Uterus (tissue), 4 donors: ENCODE data around the gene CLIP2. TPM values are rescaled to one million over a fixed set of nuclear protein-coding genes. Genes with fewer than 3 reads are reported as not detected.

Source experiments
- DNase-seq, 2 donors: peaks; one replicate each; pipeline ENCODE4 v3.0.0-alpha.2; 2019 to 2020
- H3K27ac ChIP-seq, 2 donors: fragments of 200-600 bp; sonication (generic); 1 replicate in 1 of 2; 2 replicates in 1 of 2; pipeline ENCODE4 v1.5.1; 2016 to 2018
- H3K27me3 ChIP-seq, 2 donors: fragments of 200-600 bp; sonication (generic); one replicate each; pipeline ENCODE4 v1.5.1; 2018 to 2019; ENCODE audit warnings: control low read depth in 1 of 2
- H3K36me3 ChIP-seq, 2 donors: fragments of 200-600 bp; sonication (generic); one replicate each; pipeline ENCODE4 v1.5.1; 2019; ENCODE audit warnings: control low read depth in 1 of 2
- H3K4me1 ChIP-seq, 2 donors: fragments of 200-600 bp; sonication (generic); one replicate each; pipeline ENCODE4 v1.5.1; 2018 to 2019; ENCODE audit warnings: control low read depth in 1 of 2
- H3K4me3 ChIP-seq, 2 donors: fragments of 200-600 bp; sonication (generic); 1 replicate in 1 of 2; 2 replicates in 1 of 2; pipeline ENCODE4 v1.5.1; 2018 to 2019; ENCODE audit warnings: mild to moderate bottlenecking in 1 of 2
- H3K9me3 ChIP-seq, 2 donors: fragments of 200-600 bp; sonication (generic); one replicate each; pipeline ENCODE4 v1.5.1; 2019; ENCODE audit warnings: control low read depth in 1 of 2
- POLR2A ChIP-seq, 2 donors: fragments of 450-650 bp; IDR thresholded peaks; one replicate each; pipeline ENCODE4 v1.6.1; 2016; ENCODE audit warnings: antibody characterized with exemption in 2 of 2, mild to moderate bottlenecking in 1 of 2, moderate library complexity in 1 of 2
- intact Hi-C: fragments of 100-400 bp; cut with DNase I; formaldehyde crosslinking; loops from one replicate; pipeline ENCODE4 v1.15.1; 2023; ENCODE audit warnings: low total_unique reads
- total RNA-seq, 4 donors: library from RNA; depleted of rRNA in 3 of 4; stranded (reverse); fragments of >200 nt in 3 of 4; gene quantifications; one replicate each; pipeline versions ENCODE4 v1.1.0 to v1.2.4, GENCODE V29; 2014 to 2023
- TF ChIP-seq, protein P1 (sequence below), 4 experiments: fragments of 200-600 bp in 2 of 4; fragments of 450-650 bp in 2 of 4; sonication (generic) in 2 of 4; IDR thresholded peaks; one replicate each; pipeline ENCODE4 v1.5.1; 2016 to 2019; ENCODE audit warnings: antibody characterized with exemption in 4 of 4, mild to moderate bottlenecking in 2 of 4, moderate library complexity in 1 of 4
- donor health status: DM: yes; HTN: yes; CAD: no.

Gene CLIP2
- total RNA-seq, 4 donors from 2014 or later: 20.3 to 41.8 (median 28.4) TPM

DNA sequence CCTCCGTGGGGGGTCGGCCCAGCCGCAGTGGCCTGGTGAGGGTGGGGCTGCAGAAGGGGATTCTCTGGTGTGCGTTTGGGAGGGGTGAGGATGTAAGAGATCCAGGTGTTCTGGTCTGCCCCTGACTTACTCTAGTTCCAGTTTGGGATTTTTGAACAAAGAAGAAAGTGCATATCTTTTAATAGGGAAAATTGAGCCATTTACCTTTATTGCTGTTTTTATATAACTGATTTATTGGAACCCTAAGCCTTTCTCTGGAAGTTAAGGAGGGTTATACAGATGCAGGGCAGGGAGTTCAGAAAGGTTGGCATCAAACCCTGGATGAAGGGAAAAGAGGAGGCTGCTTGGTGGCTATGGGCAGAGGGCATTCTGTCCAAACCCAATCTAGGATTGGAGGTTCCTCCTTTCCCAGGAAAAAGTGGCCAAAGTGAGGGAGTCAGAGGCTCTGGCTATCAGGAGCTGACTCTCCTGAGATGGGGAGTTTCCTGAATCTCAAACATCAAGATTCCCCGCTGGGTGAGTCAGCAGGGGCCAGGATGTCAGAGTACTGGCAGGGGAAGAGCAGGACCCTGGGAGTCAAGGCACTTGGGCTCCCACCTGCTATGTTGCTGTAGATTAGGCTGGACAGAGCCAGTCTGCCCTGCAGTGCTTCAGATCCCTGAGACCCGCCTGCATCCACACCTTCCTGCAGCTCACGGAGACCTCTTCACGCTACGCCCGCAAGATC lies 67.5 kb downstream of the CLIP2 start:
- Histone ChIP-seq H3K4me3 (no peak overlapping the region), H3K36me3 (no peaks in the 10 kb centered on the region), H3K4me1 (no peaks in the 10 kb centered on the region), H3K9me3 (peaks cover 0 to 9% of the 10 kb centered on the region in 2 donors), H3K27me3 (no peaks in the 10 kb centered on the region), H3K27ac (no peak overlapping the region)
- intact Hi-C loops: no loop called here
- TF ChIP-seq, protein P1, sequence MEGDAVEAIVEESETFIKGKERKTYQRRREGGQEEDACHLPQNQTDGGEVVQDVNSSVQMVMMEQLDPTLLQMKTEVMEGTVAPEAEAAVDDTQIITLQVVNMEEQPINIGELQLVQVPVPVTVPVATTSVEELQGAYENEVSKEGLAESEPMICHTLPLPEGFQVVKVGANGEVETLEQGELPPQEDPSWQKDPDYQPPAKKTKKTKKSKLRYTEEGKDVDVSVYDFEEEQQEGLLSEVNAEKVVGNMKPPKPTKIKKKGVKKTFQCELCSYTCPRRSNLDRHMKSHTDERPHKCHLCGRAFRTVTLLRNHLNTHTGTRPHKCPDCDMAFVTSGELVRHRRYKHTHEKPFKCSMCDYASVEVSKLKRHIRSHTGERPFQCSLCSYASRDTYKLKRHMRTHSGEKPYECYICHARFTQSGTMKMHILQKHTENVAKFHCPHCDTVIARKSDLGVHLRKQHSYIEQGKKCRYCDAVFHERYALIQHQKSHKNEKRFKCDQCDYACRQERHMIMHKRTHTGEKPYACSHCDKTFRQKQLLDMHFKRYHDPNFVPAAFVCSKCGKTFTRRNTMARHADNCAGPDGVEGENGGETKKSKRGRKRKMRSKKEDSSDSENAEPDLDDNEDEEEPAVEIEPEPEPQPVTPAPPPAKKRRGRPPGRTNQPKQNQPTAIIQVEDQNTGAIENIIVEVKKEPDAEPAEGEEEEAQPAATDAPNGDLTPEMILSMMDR (IDR thresholded peaks at IDR 0.05): no peak
- no peak for TF ChIP-seq POLR2A (IDR thresholded peaks at IDR 0.05)
- no peak for DNase-seq

DNA sequence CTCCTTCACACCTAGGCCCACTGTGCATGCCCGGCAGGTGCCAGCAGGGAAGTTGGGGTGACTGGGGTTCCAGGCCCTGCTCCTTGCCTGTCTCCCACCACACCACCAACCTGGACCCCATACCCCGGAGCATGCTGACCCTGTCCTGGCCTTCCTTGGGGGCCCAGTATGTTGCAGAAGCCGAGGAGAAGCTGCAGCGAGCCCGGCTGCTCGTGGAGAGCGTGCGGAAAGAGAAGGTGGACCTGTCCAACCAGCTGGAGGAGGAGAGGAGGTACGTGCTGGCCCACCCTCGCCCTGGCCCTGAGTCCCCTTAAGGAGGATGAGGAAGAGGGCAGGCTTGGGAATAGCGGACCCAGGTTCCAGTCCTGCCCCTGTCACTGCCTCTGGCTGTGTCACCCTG lies 70.8 kb downstream of the CLIP2 start:
- H3K27me3 ChIP-seq: no peaks in the 10 kb centered on the region
- TF ChIP-seq POLR2A (IDR thresholded peaks at IDR 0.05): no peak
- TF ChIP-seq, protein P1 (IDR thresholded peaks at IDR 0.05): no peak
- no peaks in the 10 kb centered on the region for H3K4me1 ChIP-seq
- intact Hi-C loops: no loop called here
- peaks cover 0 to 9% of the 10 kb centered on the region in 2 donors for H3K9me3 ChIP-seq
- no peak for DNase-seq
- no peak overlapping the region for H3K4me3 ChIP-seq
- no peaks in the 10 kb centered on the region for H3K36me3 ChIP-seq
- no peak overlapping the region for H3K27ac ChIP-seq

DNA sequence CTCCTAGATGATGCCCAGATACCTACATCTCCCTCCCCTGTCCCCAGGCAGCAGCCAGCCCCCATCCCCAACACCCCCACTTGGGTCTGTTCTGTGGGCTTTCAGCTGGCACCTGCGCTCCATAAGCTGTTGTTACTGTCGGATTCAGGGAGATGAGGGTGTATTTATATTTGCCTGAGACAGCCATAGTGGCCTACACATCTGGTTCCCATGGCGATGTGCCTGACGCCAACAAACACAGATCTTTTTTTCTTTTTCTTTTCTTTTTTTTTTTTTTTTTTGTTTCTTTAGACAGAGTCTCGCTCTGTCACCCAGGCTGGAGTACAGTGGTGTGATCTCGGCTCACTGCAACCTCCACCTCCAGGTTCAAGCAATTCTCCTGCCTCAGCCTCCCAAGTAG lies 73.1 kb downstream of the CLIP2 start:
- no peak for DNase-seq
- TF ChIP-seq POLR2A (IDR thresholded peaks at IDR 0.05): no peak
- TF ChIP-seq, protein P1 (IDR thresholded peaks at IDR 0.05): no peak
- no peaks in the 10 kb centered on the region for H3K27me3 ChIP-seq
- intact Hi-C loops: no loop called here
- no peak overlapping the region for H3K4me3 ChIP-seq
- no peaks in the 10 kb centered on the region for H3K36me3 ChIP-seq
- H3K27ac ChIP-seq: no peak overlapping the region
- H3K9me3 ChIP-seq: no peaks in the 10 kb centered on the region
- H3K4me1 ChIP-seq: no peaks in the 10 kb centered on the region

DNA sequence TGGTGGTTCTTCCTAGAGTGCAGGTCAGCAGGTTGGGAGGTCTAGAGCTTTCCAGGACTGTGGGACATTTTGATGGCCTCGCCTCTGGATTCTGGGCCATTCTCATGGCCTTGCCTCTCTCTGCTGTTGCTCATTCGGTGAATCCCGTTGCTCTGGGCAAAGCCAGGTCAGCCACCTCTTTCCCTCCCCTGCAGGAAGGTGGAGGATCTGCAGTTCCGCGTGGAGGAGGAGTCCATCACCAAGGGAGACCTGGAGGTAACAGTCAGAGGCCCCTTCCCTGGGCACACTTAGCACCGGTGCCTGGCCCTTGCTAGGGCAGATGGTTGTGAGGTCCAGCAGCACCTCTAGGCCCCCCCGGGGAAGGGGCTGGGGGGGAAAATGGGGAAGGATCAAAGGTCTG lies 74.9 kb downstream of the CLIP2 start:
- intact Hi-C loops: no loop called here
- TF ChIP-seq POLR2A (IDR thresholded peaks at IDR 0.05): no peak
- TF ChIP-seq, protein P1 (IDR thresholded peaks at IDR 0.05): no peak
- Histone ChIP-seq H3K9me3 (no peaks in the 10 kb centered on the region), H3K36me3 (no peaks in the 10 kb centered on the region), H3K4me3 (no peak overlapping the region), H3K4me1 (no peaks in the 10 kb centered on the region), H3K27ac (no peak overlapping the region), H3K27me3 (no peaks in the 10 kb centered on the region)
- DNase-seq: no peak

DNA sequence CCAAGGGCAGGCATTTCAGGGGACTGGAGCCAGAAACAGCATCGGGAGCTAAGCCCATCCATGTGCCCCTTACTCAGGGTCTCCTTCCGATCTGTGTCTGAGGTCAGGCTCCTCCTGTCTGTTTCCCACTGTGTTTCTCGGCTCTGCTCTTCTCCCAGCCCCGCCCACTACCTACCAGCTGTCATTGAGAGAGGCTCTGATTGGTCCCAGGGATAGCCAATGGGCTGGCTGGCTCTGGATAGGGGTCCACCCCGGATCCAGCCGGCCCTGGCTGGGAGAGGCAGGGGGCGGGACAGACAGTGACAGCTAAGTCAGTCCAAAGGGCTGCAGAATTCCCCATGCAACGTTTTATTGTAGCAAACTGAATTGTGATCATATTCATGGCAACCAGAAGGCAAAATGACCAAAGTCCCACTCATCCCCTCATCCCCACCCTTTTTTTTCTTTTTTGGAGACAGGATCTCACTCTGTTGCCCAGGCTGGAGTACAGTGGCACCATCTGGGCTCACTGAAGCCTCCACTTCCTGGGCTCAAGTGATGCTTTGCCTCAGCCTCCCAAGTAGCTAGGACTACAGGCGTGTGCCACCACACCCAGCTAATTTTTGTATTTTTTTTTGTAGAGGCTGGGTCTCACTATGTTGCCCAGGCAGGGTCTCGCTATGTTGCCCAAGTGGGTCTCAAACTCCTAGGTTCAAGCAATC lies 76.3 kb downstream of the CLIP2 start:
- intact Hi-C loops: no loop called here
- TF ChIP-seq, protein P1 (IDR thresholded peaks at IDR 0.05): no peak
- TF ChIP-seq POLR2A (IDR thresholded peaks at IDR 0.05): no peak
- Histone ChIP-seq H3K9me3 (no peaks in the 10 kb centered on the region), H3K27ac (no peak overlapping the region), H3K36me3 (no peaks in the 10 kb centered on the region), H3K4me3 (no peak overlapping the region), H3K27me3 (no peaks in the 10 kb centered on the region), H3K4me1 (no peaks in the 10 kb centered on the region)
- peak; percentile 29 to 31 for DNase-seq
